ENCODE results near the gene FAM174A. TPM values are rescaled to one million over a fixed set of nuclear protein-coding genes. Genes with fewer than 3 reads are reported as not detected.

The FAM174A gene
- total and polyA plus RNA-seq, 2 of the 4 experiments (the other 2 are of a cell fraction) = 2.7 to 10.3 TPM

DNA sequence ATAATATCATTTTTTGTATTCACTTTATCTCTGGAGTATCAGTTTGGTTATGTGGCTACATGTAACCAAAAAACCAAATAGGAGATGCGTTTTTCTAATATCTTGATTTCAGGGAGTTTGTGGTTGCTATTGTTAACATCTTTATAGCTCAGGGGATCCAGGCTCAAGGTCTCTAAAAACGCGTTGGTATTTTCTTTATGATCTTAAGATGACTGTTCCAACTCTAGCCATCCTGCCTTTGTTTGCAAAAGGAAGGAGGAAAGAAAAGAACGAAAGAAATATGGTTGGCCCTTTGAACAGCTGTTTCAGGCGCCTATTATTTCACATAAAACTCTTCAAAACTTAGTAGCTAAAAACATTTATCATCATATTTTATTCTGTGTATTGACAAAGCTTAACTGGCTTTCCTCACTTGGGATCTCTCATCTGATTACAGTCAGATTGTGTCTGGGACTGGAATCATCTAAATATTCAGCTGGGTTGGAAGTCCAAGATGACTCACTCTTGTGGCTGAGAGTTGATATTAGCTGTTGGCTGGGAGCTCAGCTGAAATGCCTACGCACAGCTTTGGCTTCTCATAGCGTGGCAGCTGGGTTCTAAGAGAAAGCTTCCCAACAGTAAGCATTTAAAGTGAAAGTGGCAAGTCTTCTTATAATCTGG is 60.1 kb downstream of the FAM174A start:
- no peaks in the 10 kb centered on the region for H3K9me3 ChIP-seq (ENCODE audit: control insufficient read depth, insufficient read depth, low read length)
- H4K8ac ChIP-seq (ENCODE audit: low read depth in 2 of 2, low read length in 2 of 2) = peak overlapping the region; percentile 45 to 75; a peak in 2 of 4 replicates
- no peak overlapping the region for H2AK9ac ChIP-seq (replicated peaks; ENCODE audit: low read depth, low read length, poor library complexity)
- H3K36me3 ChIP-seq (ENCODE audit: control insufficient read depth, insufficient read depth, low read length) = no peaks in the 10 kb centered on the region
- H3K4me1 ChIP-seq (ENCODE audit: control insufficient read depth, insufficient read depth, low read length) = peaks cover 2% of the 10 kb centered on the region; the same call in 1 of the 2 replicates
- CTCF ChIA-PET = interaction anchor here (0.6 to 1.0 kb wide), 2 partner anchors 21 to 159 kb away, joined by 3 read pairs; no protein-coding TSS in a partner anchor
- peak overlapping the region; percentile 87; the same call in 1 of the 2 replicates for H3K4me2 ChIP-seq (ENCODE audit: low read depth, low read length)
- H4K20me1 ChIP-seq (ENCODE audit: insufficient read depth, low read length) = no peaks in the 10 kb centered on the region
- H3K9me1 ChIP-seq (ENCODE audit: insufficient read depth, low read length) = no peaks in the 10 kb centered on the region
- dilution Hi-C loops (cut with HindIII; ENCODE audit: low sequenced_read_pairs, unreplicated experiment) (no loop called here), in situ Hi-C loops (cut with MboI; ENCODE audit: low sequenced_read_pairs) (no loop called here), intact Hi-C loops (cut with micrococcal nuclease) (loop anchor here (1.0 kb wide), 1 partner anchor 60 kb away; the partner anchor contains the start of gene FAM174A)
- H3K79me1 ChIP-seq (ENCODE audit: low read depth in 1 of 2, low read length in 2 of 2) = no peaks in the 10 kb centered on the region; a peak in 1 of 4 replicates
- no peak overlapping the region for H3K14ac ChIP-seq (replicated peaks; ENCODE audit: low read depth, low read length)
- H2BK120ac ChIP-seq (ENCODE audit: low read depth, low read length) = peak overlapping the region; percentile 78
- no peak overlapping the region for H4K5ac ChIP-seq (ENCODE audit: low read depth, low read length)
- peak overlapping the region; percentile 33; the same call in 1 of the 3 replicates for H2BK15ac ChIP-seq (ENCODE audit: low read depth, low read length)
- H3K4me3 ChIP-seq (ENCODE audit: insufficient read depth, low read depth, low read length) = peak overlapping the region; percentile 14; the same call in 1 of the 2 replicates
- ATAC-seq (ENCODE audit: low read depth) (peak; percentile 99), DNase-seq (peak; percentile 97)
- no peak overlapping the region for H3K9ac ChIP-seq (ENCODE audit: low read depth, low read length)
- BruUV-seq (replicated peaks) = no TSS peak
- H4K91ac ChIP-seq (ENCODE audit: insufficient read depth, low read depth, low read length) = peak overlapping the region; percentile 53; the same call in 1 of the 2 replicates
- H2BK5ac ChIP-seq (ENCODE audit: low read depth, low read length, poor library complexity, severe bottlenecking) = peak overlapping the region; percentile 78
- peak overlapping the region; percentile 6; the same call in 1 of the 2 replicates for H3K18ac ChIP-seq (ENCODE audit: low read depth, low read length)
- peak overlapping the region; percentile 2 for H2AFZ ChIP-seq (replicated peaks; ENCODE audit: low read length, poor library complexity)
- H3K4ac ChIP-seq (ENCODE audit: low read depth, low read length) = peak overlapping the region; percentile 2; the same call in 1 of the 2 replicates
- no peaks in the 10 kb centered on the region for H3K27me3 ChIP-seq (ENCODE audit: control insufficient read depth, insufficient read depth, low read length)
- no CpG with 5 or more reads among the region's 7 CpGs for WGBS, 2 experiments (ENCODE audit: extremely low coverage in 2 of 2, insufficient read length in 1 of 2)
- H2AK5ac ChIP-seq (ENCODE audit: low read depth, low read length) = no peak overlapping the region
- POLR2A ChIA-PET (ENCODE audit: unreplicated experiment) = interaction anchor here (0.5 to 0.6 kb wide), 2 partner anchors 26 to 681 kb away, joined by 3 read pairs; no protein-coding TSS in a partner anchor
- no peak overlapping the region; the same call in 1 of the 2 replicates for H3K27ac ChIP-seq (ENCODE audit: insufficient read depth, low read length)
- H3K23ac ChIP-seq (ENCODE audit: low read depth, low read length) = no peak overlapping the region
- peak overlapping the region; percentile 41; the same call in 1 of the 2 replicates for H3K56ac ChIP-seq (ENCODE audit: extremely low read depth, insufficient read depth, low read length)
- H2BK20ac ChIP-seq (ENCODE audit: low read depth, low read length) = 0 out of 2 replicates have a peak overlapping the region, but pooled peaks have one; percentile 67
- TF ChIP-seq, protein P1, sequence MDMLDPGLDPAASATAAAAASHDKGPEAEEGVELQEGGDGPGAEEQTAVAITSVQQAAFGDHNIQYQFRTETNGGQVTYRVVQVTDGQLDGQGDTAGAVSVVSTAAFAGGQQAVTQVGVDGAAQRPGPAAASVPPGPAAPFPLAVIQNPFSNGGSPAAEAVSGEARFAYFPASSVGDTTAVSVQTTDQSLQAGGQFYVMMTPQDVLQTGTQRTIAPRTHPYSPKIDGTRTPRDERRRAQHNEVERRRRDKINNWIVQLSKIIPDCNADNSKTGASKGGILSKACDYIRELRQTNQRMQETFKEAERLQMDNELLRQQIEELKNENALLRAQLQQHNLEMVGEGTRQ (IDR thresholded peaks at IDR 0.05; ENCODE audit: low read depth, low read length) = no peak
- TF ChIP-seq FOS (IDR thresholded peaks at IDR 0.05; ENCODE audit: low read depth, low read length) = peak; percentile 94
- no peak for TF ChIP-seq POLR2A (IDR thresholded peaks at IDR 0.05; ENCODE audit: low read depth, low read length)
- TF ChIP-seq CHD1 (IDR thresholded peaks at IDR 0.05; ENCODE audit: low read depth, low read length) = no peak
- TF ChIP-seq RAD21 (IDR thresholded peaks at IDR 0.05; ENCODE audit: low read length) = no peak
- no peak for TF ChIP-seq SMC3 (IDR thresholded peaks at IDR 0.05; ENCODE audit: low read depth, low read length)
- no peak for TF ChIP-seq RFX5 (IDR thresholded peaks at IDR 0.05; ENCODE audit: low read depth, low read length)
- no peak for TF ChIP-seq NFE2L2 (IDR thresholded peaks at IDR 0.05; ENCODE audit: low read depth, low read length)
- no peak for TF ChIP-seq MXI1 (IDR thresholded peaks at IDR 0.05; ENCODE audit: borderline replicate concordance, low read depth, low read length)
- TF ChIP-seq RCOR1 (IDR thresholded peaks at IDR 0.05; ENCODE audit: insufficient replicate concordance, low read length) = no peak
- TF ChIP-seq BHLHE40 (IDR thresholded peaks at IDR 0.05; ENCODE audit: low read depth, low read length) = no peak
- no peak for TF ChIP-seq MAZ (IDR thresholded peaks at IDR 0.05; ENCODE audit: borderline replicate concordance, low read depth, low read length)
- TF ChIP-seq, protein P2, sequence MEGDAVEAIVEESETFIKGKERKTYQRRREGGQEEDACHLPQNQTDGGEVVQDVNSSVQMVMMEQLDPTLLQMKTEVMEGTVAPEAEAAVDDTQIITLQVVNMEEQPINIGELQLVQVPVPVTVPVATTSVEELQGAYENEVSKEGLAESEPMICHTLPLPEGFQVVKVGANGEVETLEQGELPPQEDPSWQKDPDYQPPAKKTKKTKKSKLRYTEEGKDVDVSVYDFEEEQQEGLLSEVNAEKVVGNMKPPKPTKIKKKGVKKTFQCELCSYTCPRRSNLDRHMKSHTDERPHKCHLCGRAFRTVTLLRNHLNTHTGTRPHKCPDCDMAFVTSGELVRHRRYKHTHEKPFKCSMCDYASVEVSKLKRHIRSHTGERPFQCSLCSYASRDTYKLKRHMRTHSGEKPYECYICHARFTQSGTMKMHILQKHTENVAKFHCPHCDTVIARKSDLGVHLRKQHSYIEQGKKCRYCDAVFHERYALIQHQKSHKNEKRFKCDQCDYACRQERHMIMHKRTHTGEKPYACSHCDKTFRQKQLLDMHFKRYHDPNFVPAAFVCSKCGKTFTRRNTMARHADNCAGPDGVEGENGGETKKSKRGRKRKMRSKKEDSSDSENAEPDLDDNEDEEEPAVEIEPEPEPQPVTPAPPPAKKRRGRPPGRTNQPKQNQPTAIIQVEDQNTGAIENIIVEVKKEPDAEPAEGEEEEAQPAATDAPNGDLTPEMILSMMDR (conservative IDR thresholded peaks at IDR 0.05; ENCODE audit: low read depth, low read length) = no peak
- peak; percentile 13; the same call in 1 of the 2 replicates for TF ChIP-seq CEBPB (IDR thresholded peaks at IDR 0.05; ENCODE audit: low read depth, low read length)
- 0 out of 2 replicates have a peak, but pooled peaks have one; percentile 13 for TF ChIP-seq MAFK (IDR thresholded peaks at IDR 0.05; ENCODE audit: low read depth, low read length)
